ENCODE data around the gene EFCAB6. TPM values are rescaled to one million over a fixed set of nuclear protein-coding genes. Genes with fewer than 3 reads are reported as not detected.
"Not testable (repeated sequence)": the region's sequence is repeated elsewhere in the genome, so short reads cannot be mapped to it uniquely, and the experiment has no call there.

Gene EFCAB6
- total RNA-seq, 1 donor from 2014 or later = 7.0 TPM

DNA sequence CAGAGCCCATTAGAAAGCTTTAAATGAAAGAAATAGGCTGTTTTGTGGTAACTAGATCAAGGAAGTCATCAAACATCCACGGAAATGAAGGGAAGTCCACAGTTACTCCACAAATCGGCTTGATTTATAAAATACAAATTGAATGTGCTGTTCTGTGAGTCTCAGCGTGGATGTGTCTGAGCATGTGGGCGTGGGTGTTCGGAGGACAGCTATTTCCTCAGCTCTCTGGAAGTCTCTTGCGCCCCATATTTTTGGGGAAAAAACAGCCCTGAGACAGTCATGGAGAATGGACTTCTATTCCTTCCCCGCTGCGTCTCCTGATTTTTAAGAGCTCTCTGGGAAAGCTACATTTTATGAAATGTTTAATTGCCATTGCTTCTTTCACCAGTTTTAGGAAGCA is 144.4 kb downstream of the EFCAB6 start:
- no peak overlapping the region for H3K27ac Mint-ChIP-seq
- no peaks in the 10 kb centered on the region for H3K4me1 Mint-ChIP-seq (ENCODE audit: low read depth)
- H3K27me3 Mint-ChIP-seq = no peaks in the 10 kb centered on the region
- TF ChIP-seq, protein P1, sequence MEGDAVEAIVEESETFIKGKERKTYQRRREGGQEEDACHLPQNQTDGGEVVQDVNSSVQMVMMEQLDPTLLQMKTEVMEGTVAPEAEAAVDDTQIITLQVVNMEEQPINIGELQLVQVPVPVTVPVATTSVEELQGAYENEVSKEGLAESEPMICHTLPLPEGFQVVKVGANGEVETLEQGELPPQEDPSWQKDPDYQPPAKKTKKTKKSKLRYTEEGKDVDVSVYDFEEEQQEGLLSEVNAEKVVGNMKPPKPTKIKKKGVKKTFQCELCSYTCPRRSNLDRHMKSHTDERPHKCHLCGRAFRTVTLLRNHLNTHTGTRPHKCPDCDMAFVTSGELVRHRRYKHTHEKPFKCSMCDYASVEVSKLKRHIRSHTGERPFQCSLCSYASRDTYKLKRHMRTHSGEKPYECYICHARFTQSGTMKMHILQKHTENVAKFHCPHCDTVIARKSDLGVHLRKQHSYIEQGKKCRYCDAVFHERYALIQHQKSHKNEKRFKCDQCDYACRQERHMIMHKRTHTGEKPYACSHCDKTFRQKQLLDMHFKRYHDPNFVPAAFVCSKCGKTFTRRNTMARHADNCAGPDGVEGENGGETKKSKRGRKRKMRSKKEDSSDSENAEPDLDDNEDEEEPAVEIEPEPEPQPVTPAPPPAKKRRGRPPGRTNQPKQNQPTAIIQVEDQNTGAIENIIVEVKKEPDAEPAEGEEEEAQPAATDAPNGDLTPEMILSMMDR (IDR thresholded peaks at IDR 0.05; ENCODE audit: unreplicated experiment) = no peak
- H3K4me3 Mint-ChIP-seq (ENCODE audit: low read depth) = no peak overlapping the region
- no peaks in the 10 kb centered on the region for H3K9me3 Mint-ChIP-seq (ENCODE audit: low read depth)
- H3K36me3 Mint-ChIP-seq (ENCODE audit: insufficient read depth) = peaks cover 3% of the 10 kb centered on the region
- no peak for DNase-seq (ENCODE audit: low spot score, unreplicated experiment)

- Mint-ChIP-seq H3K9me3 (ENCODE audit: low read depth) (no peaks in the 10 kb centered on the region), H3K27ac (no peak overlapping the region), H3K4me1 (ENCODE audit: low read depth) (no peaks in the 10 kb centered on the region), H3K4me3 (ENCODE audit: low read depth) (no peak overlapping the region), H3K36me3 (ENCODE audit: insufficient read depth) (peaks cover 3% of the 10 kb centered on the region), H3K27me3 (no peaks in the 10 kb centered on the region)
- TF ChIP-seq, protein P1 (IDR thresholded peaks at IDR 0.05; ENCODE audit: unreplicated experiment) = no peak
- no peak for DNase-seq (ENCODE audit: low spot score, unreplicated experiment)
Observed at GRCh38 chr22:43666457-43666856, 145.6 kb downstream of the EFCAB6 start.

DNA sequence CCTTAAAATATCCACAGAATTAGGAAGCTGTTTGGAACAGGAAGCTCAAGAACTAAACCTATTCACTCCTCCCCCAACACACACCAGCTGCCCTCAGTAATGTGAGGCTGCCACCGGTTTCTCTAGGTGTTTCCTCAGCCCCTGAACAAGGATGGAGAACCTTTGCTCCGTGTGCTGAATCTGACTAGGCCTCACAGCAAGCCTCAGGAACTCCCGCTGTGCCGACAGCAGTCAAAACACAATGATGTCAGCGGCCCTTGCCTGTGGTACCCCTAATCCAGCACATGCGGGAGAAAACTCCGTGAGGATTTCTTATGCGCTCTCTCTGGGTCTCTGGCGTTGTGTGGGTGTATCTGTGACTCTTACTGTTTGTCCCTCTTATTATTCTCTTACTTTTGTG is 153.3 kb downstream of the EFCAB6 start:
- no peaks in the 10 kb centered on the region for H3K27me3 Mint-ChIP-seq
- no peak overlapping the region for H3K27ac Mint-ChIP-seq
- H3K36me3 Mint-ChIP-seq (ENCODE audit: insufficient read depth) = no peaks in the 10 kb centered on the region

GRCh38 chr22:43656581-43656980 is 155.5 kb downstream of the EFCAB6 start:
- not testable (repeated sequence) for H3K36me3 Mint-ChIP-seq (ENCODE audit: insufficient read depth); H3K27me3 Mint-ChIP-seq; DNase-seq (ENCODE audit: low spot score, unreplicated experiment); H3K4me3 Mint-ChIP-seq (ENCODE audit: low read depth); H3K27ac Mint-ChIP-seq; H3K4me1 Mint-ChIP-seq (ENCODE audit: low read depth)
- H3K9me3 Mint-ChIP-seq (ENCODE audit: low read depth) = peaks cover 16% of the 10 kb centered on the region

More for the DNA sequence above, 153.3 kb downstream of the EFCAB6 start:
- Mint-ChIP-seq H3K4me3 (ENCODE audit: low read depth) (no peak overlapping the region), H3K4me1 (ENCODE audit: low read depth) (peaks cover under 1% of the 10 kb centered on the region), H3K9me3 (ENCODE audit: low read depth) (no peaks in the 10 kb centered on the region)
- TF ChIP-seq, protein P1 (IDR thresholded peaks at IDR 0.05; ENCODE audit: unreplicated experiment) = no peak
- no peak for DNase-seq (ENCODE audit: low spot score, unreplicated experiment)

DNA sequence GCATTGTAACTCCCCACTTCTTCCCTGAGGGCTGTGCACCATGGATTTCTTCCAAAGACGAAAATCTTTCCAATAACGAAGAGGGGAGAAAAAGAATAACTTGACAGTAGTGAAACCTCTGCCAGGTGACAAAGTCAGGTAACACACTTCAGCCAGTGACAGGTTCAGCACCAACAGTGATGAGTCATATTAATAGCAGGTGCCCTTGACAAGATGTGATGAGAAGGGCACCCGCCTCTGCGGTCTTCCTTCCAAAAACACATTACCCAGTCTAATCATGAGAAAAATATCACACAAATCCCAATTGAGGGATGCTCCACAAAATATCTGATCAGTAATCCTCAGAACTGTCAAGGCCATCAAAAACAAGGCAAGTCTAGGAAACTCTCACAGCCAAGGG is 157.8 kb downstream of the EFCAB6 start:
- TF ChIP-seq, protein P1 (IDR thresholded peaks at IDR 0.05; ENCODE audit: unreplicated experiment) = no peak
- peaks cover 23% of the 10 kb centered on the region for H3K9me3 Mint-ChIP-seq (ENCODE audit: low read depth)
- H3K27me3 Mint-ChIP-seq = no peaks in the 10 kb centered on the region
- H3K4me1 Mint-ChIP-seq (ENCODE audit: low read depth) = peaks cover 6% of the 10 kb centered on the region
- H3K4me3 Mint-ChIP-seq (ENCODE audit: low read depth) = no peak overlapping the region
- H3K36me3 Mint-ChIP-seq (ENCODE audit: insufficient read depth) = peaks cover 10% of the 10 kb centered on the region
- DNase-seq (ENCODE audit: low spot score, unreplicated experiment) = no peak
- no peak overlapping the region for H3K27ac Mint-ChIP-seq

DNA sequence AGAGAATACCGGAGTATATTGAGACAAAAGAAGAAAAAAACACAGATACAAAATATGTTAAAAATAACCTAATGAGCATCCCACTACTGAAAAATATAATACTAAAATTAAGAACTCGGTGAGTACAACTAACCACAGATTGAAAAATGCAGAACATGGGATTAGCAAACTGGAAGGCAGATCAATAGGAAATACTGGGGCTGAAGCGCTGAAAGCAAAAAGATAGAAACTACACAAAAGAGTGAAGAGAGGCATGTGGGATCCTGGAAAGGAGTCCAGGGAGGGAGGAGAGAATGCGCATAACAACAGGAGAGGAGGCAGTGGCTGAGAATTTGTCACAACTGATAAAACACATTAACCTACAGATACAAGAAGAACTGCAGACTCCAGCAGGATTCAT is 159.3 kb downstream of the EFCAB6 start:
- TF ChIP-seq, protein P1 (IDR thresholded peaks at IDR 0.05; ENCODE audit: unreplicated experiment) = no peak
- Mint-ChIP-seq H3K4me3 (ENCODE audit: low read depth) (no peak overlapping the region), H3K9me3 (ENCODE audit: low read depth) (peaks cover 23% of the 10 kb centered on the region), H3K4me1 (ENCODE audit: low read depth) (peaks cover 6% of the 10 kb centered on the region), H3K36me3 (ENCODE audit: insufficient read depth) (peaks cover 10% of the 10 kb centered on the region), H3K27me3 (no peaks in the 10 kb centered on the region), H3K27ac (no peak overlapping the region)
- no peak for DNase-seq (ENCODE audit: low spot score, unreplicated experiment)
